PFSK-1 (cell line): ENCODE measurements around the gene SLC13A2.

ENCODE experiments used
- FOXP2 ChIP-seq: optimal IDR thresholded peaks from 2 replicates; pipeline ENCODE3; 2011; ENCODE audit warnings: borderline replicate concordance, control low read depth, inconsistent platforms; ENCODE audit not compliant: insufficient read depth; ENCODE audit errors: extremely low read length, extremely low read depth
- POLR2AphosphoS5 ChIP-seq: IDR thresholded peaks from 2 replicates; pipeline ENCODE4 v1.6.1; 2012; ENCODE audit warnings: low read depth, mild to moderate bottlenecking, control low read depth, low read length, moderate library complexity
- SIN3A ChIP-seq: IDR thresholded peaks from 2 replicates; pipeline ENCODE4 v1.6.1; 2012; ENCODE audit warnings: mild to moderate bottlenecking, low read length, moderate library complexity, borderline replicate concordance; ENCODE audit not compliant: insufficient read depth
- TAF1 ChIP-seq: IDR thresholded peaks from 2 replicates; pipeline ENCODE4 v1.6.1; 2012; ENCODE audit warnings: low read length, control low read depth, borderline replicate concordance; ENCODE audit not compliant: insufficient read depth
- TF ChIP-seq, protein P1 (sequence below), 2 experiments: IDR thresholded peaks; 2 replicates each; pipeline versions ENCODE4 v1.6.1 to v1.8.0; 2011 to 2012; ENCODE audit warnings: low read depth in 2 of 2, low read length in 2 of 2, control low read depth in 1 of 2, inconsistent platforms in 1 of 2, mild to moderate bottlenecking in 1 of 2, moderate library complexity in 1 of 2; ENCODE audit not compliant: insufficient read depth in 1 of 2

- TF ChIP-seq FOXP2 (no peak), SIN3A (no peak), POLR2AphosphoS5 (no peak), TAF1 (no peak)
- TF ChIP-seq, protein P1, sequence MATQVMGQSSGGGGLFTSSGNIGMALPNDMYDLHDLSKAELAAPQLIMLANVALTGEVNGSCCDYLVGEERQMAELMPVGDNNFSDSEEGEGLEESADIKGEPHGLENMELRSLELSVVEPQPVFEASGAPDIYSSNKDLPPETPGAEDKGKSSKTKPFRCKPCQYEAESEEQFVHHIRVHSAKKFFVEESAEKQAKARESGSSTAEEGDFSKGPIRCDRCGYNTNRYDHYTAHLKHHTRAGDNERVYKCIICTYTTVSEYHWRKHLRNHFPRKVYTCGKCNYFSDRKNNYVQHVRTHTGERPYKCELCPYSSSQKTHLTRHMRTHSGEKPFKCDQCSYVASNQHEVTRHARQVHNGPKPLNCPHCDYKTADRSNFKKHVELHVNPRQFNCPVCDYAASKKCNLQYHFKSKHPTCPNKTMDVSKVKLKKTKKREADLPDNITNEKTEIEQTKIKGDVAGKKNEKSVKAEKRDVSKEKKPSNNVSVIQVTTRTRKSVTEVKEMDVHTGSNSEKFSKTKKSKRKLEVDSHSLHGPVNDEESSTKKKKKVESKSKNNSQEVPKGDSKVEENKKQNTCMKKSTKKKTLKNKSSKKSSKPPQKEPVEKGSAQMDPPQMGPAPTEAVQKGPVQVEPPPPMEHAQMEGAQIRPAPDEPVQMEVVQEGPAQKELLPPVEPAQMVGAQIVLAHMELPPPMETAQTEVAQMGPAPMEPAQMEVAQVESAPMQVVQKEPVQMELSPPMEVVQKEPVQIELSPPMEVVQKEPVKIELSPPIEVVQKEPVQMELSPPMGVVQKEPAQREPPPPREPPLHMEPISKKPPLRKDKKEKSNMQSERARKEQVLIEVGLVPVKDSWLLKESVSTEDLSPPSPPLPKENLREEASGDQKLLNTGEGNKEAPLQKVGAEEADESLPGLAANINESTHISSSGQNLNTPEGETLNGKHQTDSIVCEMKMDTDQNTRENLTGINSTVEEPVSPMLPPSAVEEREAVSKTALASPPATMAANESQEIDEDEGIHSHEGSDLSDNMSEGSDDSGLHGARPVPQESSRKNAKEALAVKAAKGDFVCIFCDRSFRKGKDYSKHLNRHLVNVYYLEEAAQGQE (IDR thresholded peaks at IDR 0.05; ENCODE audit: insufficient read depth in 1 of 2, low read depth in 2 of 2, low read length in 2 of 2): no peak
These were observed 11.6 kb downstream of the SLC13A2 start for GRCh38 chr17:28485049-28485448.
